Stimulated activated CD8-positive, alpha-beta memory T cell treated with anti-CD3 and anti-CD28 coated beads, Interleukin-7, amount 100 ng/mL, for 24 hours (primary cell): ENCODE measurements around the gene ZNF446.
"Not testable (repeated sequence)": the region's sequence is repeated elsewhere in the genome, so short reads cannot be mapped to it uniquely, and the experiment has no call there.

Experiments used
- DNase-seq: peaks from one replicate; pipeline ENCODE4 v3.0.0-alpha.2; 2020; ENCODE audit warnings: low read depth

ZNF446 gene

DNA sequence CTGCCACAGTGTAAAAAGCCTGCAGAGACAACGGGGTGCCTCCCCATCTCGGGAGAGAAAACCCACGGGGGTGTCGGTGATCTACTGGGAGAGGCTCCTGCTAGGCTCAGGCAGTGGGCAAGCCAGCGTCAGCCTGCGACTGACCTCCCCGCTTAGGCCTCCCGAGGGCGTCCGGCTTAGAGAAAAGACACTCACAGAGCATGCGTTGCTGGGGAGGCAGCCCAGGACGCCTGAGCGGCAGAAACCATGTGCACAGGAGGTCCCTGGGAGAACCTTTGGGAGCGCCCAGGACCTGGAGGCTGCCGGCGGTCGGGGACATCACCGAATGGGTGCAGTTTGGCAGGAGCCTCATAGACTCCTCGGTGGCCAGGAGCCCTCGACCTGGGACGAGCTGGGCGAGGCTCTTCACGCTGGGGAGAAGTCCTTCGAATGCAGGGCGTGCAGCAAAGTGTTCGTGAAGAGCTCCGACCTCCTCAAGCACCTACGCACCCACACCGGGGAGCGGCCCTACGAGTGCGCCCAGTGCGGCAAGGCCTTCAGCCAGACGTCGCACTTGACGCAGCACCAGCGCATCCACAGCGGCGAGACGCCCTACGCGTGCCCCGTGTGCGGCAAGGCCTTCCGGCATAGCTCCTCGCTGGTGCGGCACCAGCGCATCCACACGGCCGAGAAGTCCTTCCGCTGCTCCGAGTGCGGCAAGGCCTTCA lies 5.2 kb upstream of the ZNF446 start:
- not testable (repeated sequence) for DNase-seq

- DNase-seq, result no peak
Observed at GRCh38 chr19:58471736-58472135, 4.4 kb upstream of the ZNF446 start.

DNA sequence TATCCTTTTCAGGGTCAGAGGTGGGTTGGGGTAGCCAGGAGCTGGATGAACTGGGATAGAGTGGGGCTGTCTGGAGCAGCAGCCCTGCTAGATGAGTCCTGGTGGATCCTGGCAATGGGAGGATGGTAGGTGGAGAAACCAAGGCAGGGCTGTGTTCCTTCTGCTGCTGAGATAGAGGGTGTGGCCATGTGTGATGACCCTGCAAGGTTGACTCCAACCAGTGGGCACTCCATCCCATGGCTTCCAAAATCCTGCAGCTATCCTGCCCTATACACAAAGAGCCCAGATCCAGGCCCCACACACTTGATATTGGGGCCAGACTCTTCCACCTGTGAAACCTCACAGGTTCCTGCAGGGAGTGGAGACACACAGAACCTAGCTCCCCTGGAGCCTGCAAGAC lies 2.4 kb upstream of the ZNF446 start:
- DNase-seq, result no peak

- no peak for DNase-seq
Observed at GRCh38 chr19:58474291-58474996, 1.7 kb upstream of the ZNF446 start.

- DNase-seq, result no peak
Observed at GRCh38 chr19:58474997-58475713, 997 bp upstream of the ZNF446 start.

DNA sequence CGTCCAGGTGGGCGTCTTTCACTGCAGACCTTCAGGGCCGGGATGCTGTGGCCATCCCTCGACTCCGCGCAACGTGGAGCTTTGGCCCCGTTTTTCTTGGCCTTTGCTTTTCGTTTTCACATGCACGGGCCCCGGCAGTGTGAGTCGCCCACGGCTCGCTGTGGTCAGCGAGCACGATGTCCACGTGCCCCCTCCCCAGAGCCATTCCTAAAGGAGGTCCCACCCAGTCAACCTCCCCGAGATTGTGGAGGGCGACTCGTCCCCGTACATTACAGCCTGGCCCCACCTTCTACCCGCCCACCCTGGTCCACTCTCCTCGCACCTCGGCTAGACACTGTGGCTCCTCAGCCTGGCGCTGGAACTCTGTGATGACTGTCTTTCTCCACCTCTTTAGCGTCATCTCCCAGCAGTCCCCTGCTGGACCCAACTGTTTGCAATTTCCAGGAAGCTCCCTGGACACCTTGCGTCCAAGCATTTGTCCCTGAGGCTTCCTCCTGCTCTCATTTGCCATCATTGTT lies 405 bp downstream of the ZNF446 start:
- DNase-seq, result no peak

GRCh38 chr19:58477130-58477529 lies 978 bp downstream of the ZNF446 start:
- DNase-seq, result no peak

GRCh38 chr19:58477871-58478270 lies 1.7 kb downstream of the ZNF446 start:
- no peak for DNase-seq

DNA sequence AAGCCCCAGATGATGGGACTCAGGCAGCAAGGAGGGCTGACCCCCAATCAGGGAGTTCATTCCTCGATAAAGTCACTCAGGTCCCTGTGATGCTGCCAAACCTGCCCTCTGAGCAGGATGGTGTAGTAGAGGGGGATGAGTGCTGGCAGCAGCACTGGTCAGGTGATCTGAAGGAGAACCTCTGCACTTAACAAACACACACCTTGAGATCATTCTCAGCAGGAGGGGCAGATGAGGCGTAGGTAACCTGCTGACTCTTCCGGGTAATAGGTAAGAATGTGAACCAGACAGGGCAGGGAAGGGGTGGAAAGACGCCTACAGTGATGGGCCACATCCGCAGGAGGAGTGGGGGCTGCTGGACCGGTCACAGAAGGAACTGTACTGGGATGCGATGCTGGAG lies 3.2 kb downstream of the ZNF446 start:
- DNase-seq, result no peak

GRCh38 chr19:58479736-58480480 lies 3.8 kb downstream of the ZNF446 start:
- no peak for DNase-seq

DNA sequence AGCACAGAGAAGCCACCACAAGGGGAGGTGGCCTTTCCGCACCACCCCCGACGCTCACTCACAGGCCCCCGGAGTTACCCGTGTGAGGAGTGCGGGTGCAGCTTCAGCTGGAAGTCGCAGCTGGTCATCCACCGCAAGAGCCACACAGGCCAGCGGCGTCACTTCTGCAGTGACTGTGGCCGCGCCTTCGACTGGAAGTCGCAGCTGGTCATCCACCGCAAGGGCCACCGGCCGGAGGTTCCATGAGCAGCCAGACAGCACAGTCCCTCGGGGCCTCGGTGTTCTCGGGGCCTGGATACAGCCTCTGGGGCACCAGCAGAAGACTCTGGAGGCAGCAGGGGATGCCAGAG lies 4.3 kb downstream of the ZNF446 start:
- DNase-seq, result no peak

DNA sequence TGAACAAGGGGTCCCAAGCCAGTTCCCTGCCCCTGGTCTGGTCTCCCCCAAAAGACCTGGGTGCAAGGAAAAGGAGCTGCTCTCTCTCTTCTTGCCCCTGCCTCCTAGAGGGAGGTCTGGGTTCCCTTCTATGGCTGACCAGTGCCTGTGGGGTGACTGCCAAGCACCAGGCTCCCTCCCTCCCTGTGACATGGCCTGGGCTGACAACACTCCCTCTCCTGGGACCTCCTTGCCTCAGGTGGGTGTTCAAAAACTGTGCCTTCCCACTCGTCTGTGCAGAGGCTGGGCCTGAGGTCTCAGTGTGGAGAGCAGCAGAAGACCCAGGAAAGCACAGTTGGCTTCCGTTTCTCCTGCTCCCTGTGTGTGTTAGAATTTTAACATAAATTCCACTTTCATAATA lies 4.7 kb downstream of the ZNF446 start:
- no peak for DNase-seq

- DNase-seq, result no peak
Observed at GRCh38 chr19:58482372-58482771, 6.2 kb downstream of the ZNF446 start.

DNA sequence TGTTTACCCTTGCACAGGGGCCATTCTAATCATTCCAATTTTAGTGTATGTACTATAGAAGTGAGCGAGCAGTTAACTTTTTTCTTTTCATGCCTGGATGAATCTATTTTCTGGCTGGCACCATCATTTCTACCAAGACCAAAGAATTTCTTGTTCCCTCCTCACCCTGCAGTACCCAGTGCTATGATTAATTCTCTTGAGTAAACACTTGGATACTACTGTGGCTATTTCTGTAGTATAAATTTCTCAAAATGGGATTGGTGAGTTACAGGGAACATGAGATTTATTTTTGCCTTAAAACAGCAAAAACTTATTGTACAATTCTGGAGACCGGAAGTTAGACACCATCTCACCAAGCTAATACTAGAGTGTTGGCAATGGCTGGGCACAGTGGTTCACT lies 7.6 kb downstream of the ZNF446 start:
- no peak for DNase-seq

DNA sequence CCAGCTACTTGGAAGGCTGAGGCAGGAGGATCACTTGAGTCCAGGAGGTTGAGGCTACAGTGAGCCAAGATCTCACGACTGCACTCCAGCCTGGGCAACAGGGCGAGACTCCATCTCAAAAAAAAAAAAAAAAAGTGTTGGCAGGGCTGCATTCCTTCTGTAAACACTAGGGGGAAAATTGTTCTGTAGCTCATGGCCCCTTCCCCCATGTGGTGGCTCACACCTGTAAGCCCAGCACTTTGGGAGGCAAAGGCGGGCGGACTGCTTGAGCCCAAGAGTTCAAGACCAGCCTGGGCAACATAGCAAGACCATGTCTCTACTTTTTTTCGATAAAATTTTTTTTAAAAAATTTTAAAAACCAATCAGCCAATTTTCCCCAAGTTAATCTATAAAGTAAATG lies 8.2 kb downstream of the ZNF446 start:
- DNase-seq, result not testable (repeated sequence)

DNA sequence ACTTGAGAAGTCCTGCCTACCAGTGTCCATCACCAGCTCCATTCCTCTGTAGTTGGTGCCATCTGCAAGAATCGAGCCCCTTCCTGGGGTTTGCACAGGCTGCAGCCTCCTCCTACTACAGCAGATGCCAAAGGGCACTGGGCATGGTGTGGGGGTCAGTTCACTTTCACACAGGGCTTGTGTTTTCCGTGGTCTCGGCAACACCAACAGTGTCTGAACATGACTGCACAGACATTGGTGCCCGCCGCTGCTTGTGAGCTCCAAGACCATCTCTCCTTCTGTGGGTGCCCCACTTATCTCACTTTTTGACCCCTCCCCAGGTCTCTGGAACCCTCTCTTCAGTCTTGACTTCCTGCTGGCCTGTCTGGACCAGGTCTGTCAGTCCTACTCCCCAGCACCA lies 15.2 kb downstream of the ZNF446 start:
- DNase-seq, result no peak

DNA sequence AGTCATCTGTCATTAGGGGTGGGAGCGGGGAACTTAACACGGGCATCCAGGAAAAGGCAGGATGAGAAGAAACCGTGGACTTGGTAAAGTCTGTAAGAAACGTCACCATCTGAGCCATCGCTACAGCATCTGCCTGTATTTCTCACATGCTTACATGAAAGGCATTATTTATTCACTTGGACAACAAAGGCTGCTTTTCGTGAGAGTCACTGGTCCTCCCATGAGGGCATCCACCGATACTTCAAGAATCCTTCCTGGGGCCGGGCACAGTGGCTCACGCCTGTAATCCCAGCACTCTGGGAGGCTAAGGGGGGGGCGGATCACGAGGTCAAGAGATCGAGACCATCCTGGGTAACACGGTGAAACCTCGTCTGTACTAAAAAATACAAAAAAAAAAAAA lies 16.1 kb downstream of the ZNF446 start:
- no peak for DNase-seq

DNA sequence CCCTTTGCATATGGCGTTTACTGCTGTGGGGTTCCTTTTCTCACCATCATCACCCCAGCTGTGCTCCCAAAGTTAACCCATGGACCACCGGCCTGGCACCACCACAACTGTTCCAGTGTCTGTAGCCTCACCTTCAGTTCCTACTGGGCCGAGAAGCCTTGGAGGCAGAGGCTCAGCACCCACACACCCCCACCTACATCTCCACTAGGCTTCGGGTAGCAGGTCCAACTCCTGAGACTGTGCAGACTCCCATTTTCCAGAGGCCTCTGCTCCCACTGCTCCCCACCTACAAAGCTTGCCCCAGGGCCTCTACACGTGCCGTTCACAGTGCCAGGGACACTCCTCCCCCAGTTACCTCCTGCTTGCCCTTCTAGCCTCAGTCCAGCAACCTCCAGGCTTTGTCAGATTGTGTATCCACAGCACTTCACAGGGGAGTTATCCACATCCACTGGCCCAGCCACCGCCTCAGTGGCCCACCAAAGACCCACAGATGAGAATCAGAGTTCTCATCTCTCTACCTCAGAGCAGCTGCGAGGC lies 21.6 kb downstream of the ZNF446 start:
- no peak for DNase-seq

- no peak for DNase-seq
Observed at GRCh38 chr19:58498316-58499020, 22.3 kb downstream of the ZNF446 start.

DNA sequence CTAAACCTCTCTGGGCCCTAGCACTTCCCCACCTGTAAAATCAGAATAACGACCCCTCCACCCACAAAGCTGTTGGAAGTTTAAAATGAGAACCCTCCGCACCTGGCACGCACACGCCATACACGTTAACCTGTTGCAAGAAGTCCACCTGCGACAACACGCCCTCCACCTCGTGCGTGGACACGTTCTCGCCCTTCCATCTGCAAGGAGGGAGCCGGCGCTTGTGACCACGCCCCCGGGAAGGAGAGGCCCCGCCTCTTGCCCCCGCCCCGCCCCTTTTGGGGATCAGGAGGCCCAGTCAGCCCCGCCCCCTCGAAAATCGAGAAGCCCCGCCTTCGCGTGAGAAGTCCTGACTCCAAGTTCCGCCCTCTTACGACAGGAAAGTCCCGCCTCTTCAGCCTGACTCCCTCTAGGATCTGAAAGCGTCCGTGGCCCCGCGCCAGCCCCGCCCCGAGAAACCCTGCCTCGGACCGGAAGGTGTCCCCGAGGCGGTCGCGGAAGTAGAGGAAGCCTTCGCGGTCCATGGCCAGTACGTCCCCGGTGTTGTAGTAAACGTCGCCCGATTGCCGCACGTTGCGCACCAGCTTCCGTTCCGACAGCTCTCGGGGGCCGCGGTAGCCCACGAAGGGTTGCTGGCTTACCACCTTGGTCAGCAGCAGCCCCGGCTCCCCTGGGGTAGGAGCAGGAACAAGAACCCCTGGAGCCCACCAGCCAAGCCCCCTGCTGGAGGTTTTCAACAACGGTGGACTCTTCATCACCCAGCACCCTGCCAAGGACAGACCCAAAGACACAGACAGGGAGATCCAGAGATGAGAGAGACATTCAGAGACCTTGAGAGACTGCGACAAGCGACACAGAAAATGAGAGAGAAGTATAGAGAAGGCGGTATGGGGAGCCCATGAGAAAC lies 23.1 kb downstream of the ZNF446 start:
- DNase-seq, result peak; percentile 99
